Ectodermal cell (in vitro differentiated cells): ENCODE data around the gene IMPG2. TPM values are rescaled to one million over a fixed set of nuclear protein-coding genes. Genes with fewer than 3 reads are reported as not detected.

Experiments used
- H3K27ac ChIP-seq: 2 replicates; pipeline ENCODE4 v1.7.0; 2013; ENCODE audit warnings: mild to moderate bottlenecking, low read depth, low read length; ENCODE audit not compliant: insufficient read depth, poor library complexity, severe bottlenecking
- H3K27me3 ChIP-seq: 2 replicates; pipeline ENCODE4 v1.7.0; 2013; ENCODE audit warnings: mild to moderate bottlenecking, low read length; ENCODE audit not compliant: insufficient read depth, control insufficient read depth, poor library complexity, severe bottlenecking
- H3K36me3 ChIP-seq: one replicate; pipeline ENCODE4 v1.7.0; 2013; ENCODE audit warnings: low read length; ENCODE audit not compliant: control insufficient read depth, insufficient read depth
- H3K4me1 ChIP-seq: one replicate; pipeline ENCODE4 v1.7.0; 2013; ENCODE audit warnings: low read length; ENCODE audit not compliant: control insufficient read depth, insufficient read depth
- H3K4me3 ChIP-seq: 2 replicates; pipeline ENCODE4 v1.7.0; 2013; ENCODE audit warnings: low read depth, low read length, control low read depth; ENCODE audit not compliant: insufficient read depth
- H3K9me3 ChIP-seq: 2 replicates; pipeline ENCODE4 v1.7.0; 2013; ENCODE audit warnings: mild to moderate bottlenecking, low read length, moderate library complexity; ENCODE audit not compliant: control insufficient read depth
- WGBS, 2 experiments: methylation state at CpG; one replicate each; pipeline ENCODE4 v1.1.7; 2013; ENCODE audit warnings: missing lambda C conversion rate in 2 of 2; 5-methylcytosine and 5-hydroxymethylcytosine counted together
- polyA plus RNA-seq, 4 experiments: library from polyadenylated mRNA; stranded (reverse); fragments of 50-300 nt; gene quantifications; one replicate each; pipeline ENCODE4 v1.2.3, GENCODE V29; 2013

The IMPG2 gene
- polyA plus RNA-seq (2013, experiment 1 of 4): 0.22 TPM
- 0.27 TPM for polyA plus RNA-seq (2013, experiment 2 of 4)
- 0.21 TPM for polyA plus RNA-seq (2013, experiment 3 of 4)
- 0.20 TPM for polyA plus RNA-seq (2013, experiment 4 of 4)

DNA sequence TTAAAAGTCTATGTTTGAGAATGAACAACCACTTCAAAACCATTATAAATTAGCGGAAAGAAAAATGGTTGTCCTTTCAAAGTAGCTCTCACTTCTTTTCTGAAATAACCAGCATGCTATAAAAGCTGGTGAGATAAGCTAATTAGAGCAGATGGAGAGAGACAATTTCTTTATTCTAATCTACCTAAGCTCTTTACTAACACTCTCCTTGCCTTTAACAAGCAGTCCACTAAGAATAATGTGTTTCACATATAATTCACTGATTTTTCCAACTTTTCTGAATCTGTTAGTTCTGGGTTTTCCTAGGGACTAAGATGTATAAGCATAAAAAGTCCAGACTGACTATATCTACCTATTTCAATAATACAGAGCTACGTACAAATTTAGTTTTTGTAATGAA lies at the start of gene IMPG2:
Gene IMPG2, minus strand, starts transcription at position 101 of the 400 bp plus-strand sequence. CDS start 203 bp downstream, outside the sequence.
- Histone ChIP-seq H3K27ac (peak within 1 kb of the TSS; percentile 44), H3K36me3 (no peaks in the 10 kb centered on the region), H3K9me3 (no peaks in the 10 kb centered on the region), H3K4me1 (no peaks in the 10 kb centered on the region), H3K4me3 (no peak within 1 kb of the TSS), H3K27me3 (no peaks in the 10 kb centered on the region)
- WGBS, 2 experiments: 100% methylated on average over 2 of the region's 2 CpGs; no CpG with 5 or more reads in 1 of the 2 experiments

DNA sequence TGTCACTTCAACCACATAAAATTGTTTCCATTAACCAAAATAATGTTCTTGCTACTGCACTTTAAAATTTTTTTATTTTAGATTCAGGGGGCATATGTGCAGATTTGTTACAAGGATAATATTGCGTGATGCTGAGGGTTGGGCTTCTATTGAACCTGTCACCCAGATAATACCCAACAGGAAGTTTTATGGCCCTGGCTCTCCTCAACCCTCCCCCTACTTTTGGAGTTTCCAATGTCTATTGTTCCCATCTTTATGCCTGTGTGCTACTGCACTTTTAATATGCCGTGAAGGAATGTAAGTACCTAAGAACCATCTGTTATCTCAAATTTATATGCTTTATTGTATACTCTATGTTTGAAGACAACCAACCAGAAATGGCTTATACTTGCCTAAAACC lies 42.0 kb upstream of the IMPG2 start:
- H3K27me3 ChIP-seq: no peaks in the 10 kb centered on the region
- H3K36me3 ChIP-seq: no peaks in the 10 kb centered on the region
- H3K9me3 ChIP-seq: no peaks in the 10 kb centered on the region
- H3K4me1 ChIP-seq: no peaks in the 10 kb centered on the region
- no peak overlapping the region for H3K4me3 ChIP-seq
- no peak overlapping the region for H3K27ac ChIP-seq
- 91 to 95% methylated on average over 1 to 2 of the region's 2 CpGs for WGBS, 2 experiments

DNA sequence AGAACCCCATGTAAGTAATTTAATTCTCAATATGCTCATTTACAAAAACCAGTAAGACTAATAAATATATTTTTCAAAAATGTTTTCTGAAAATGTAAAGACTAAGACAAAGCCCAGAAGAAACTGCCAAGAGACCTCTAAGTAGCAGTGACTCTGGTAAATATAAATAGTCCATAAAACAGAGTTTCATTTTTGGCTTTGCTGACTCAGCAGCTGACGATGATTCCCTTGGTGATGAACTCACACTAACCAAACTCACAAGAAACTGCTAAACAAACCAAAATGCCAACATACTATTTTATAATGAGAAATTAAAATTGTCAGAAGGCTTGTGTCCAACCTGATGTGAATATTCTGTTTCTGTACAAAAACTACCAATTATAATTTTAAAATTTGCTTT lies 31.5 kb upstream of the IMPG2 start:
- Histone ChIP-seq H3K4me3 (no peak overlapping the region), H3K9me3 (no peaks in the 10 kb centered on the region), H3K27ac (no peak overlapping the region), H3K4me1 (no peaks in the 10 kb centered on the region), H3K36me3 (no peaks in the 10 kb centered on the region), H3K27me3 (no peaks in the 10 kb centered on the region)
- 83 to 86% methylated on average over 1 of the region's 1 CpG for WGBS, 2 experiments

DNA sequence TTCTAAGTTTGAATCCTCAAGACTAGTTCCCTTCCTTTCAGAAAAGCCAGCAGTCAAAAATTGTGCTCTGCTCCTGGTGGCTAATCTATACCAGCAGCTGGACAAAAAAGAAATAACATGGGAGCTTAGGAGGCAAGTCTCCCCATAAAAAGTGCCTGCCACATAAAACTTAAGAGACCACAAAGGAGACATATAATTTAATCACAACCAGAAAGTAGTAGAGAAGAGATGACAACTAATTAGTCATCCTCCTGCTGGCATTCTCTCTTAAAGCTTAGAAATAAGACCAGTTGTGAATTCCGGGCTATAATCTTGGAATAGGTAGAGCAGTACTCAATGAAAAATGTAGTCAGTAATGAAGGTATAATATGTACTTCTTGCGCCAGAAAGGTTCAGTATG lies 20.2 kb upstream of the IMPG2 start:
- Histone ChIP-seq H3K27me3 (no peaks in the 10 kb centered on the region), H3K9me3 (no peaks in the 10 kb centered on the region), H3K4me3 (no peak overlapping the region), H3K27ac (no peak overlapping the region), H3K36me3 (no peaks in the 10 kb centered on the region), H3K4me1 (no peaks in the 10 kb centered on the region)
- WGBS, 2 experiments: 92 to 100% methylated on average over 1 to 2 of the region's 2 CpGs

DNA sequence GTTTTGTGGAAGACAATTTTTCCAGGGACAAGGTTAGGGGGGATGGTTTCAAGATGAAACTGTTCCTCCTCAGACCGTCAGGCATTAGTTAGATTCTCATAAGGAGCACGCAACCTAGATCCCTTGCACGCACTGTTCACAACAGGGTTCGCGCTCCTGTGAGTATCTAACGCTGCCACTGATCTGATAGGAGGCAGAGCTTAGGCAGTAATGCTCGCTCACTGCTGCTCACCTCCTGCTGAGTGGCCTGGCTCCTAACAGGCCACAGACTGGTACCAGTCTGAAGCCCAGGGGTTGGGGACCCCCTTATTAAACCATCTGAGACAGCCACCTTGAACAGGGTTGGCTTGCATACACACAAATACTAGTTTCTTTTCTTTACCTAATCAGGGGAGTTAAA lies 13.5 kb upstream of the IMPG2 start:
- Histone ChIP-seq H3K4me1 (no peaks in the 10 kb centered on the region), H3K4me3 (no peak overlapping the region), H3K27ac (no peak overlapping the region), H3K36me3 (no peaks in the 10 kb centered on the region), H3K27me3 (no peaks in the 10 kb centered on the region), H3K9me3 (no peaks in the 10 kb centered on the region)
- 84 to 88% methylated on average over 7 of the region's 7 CpGs for WGBS, 2 experiments

DNA sequence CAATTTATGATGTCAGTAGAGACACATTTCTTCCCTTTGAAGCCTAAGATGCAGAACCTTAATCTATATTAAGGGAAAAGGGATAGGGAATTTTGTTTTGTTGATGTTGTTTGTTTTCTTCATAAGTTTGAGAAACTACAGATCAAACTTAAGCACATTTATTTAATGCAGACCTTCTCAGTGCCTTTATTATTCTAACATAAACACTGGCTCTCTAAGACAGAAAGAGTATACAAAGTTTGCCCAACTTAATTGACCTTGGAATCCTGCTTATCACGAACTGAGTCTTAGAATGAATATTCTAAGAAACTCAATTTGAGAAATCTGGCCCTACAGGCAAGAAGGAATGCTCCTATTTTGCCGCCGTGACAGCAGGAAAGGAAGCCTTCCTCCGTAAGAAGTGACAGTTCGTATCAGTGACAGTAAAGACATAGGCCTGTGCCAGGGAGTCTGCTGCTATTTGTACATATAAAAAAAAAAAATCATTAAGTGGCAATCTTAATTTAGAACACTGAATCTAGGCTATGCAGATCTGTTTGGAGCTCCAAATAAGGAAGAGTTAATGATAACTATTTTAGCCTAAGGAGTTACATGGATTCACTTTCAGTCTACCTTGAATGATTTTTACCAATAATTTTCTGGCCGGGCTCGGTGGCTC lies 8.8 kb upstream of the IMPG2 start:
- WGBS, 2 experiments: 94 to 95% methylated on average over 7 of the region's 7 CpGs
- no peaks in the 10 kb centered on the region for H3K36me3 ChIP-seq
- no peaks in the 10 kb centered on the region for H3K27me3 ChIP-seq
- no peak overlapping the region for H3K27ac ChIP-seq
- H3K9me3 ChIP-seq: no peaks in the 10 kb centered on the region
- H3K4me3 ChIP-seq: no peak overlapping the region
- H3K4me1 ChIP-seq: no peaks in the 10 kb centered on the region

DNA sequence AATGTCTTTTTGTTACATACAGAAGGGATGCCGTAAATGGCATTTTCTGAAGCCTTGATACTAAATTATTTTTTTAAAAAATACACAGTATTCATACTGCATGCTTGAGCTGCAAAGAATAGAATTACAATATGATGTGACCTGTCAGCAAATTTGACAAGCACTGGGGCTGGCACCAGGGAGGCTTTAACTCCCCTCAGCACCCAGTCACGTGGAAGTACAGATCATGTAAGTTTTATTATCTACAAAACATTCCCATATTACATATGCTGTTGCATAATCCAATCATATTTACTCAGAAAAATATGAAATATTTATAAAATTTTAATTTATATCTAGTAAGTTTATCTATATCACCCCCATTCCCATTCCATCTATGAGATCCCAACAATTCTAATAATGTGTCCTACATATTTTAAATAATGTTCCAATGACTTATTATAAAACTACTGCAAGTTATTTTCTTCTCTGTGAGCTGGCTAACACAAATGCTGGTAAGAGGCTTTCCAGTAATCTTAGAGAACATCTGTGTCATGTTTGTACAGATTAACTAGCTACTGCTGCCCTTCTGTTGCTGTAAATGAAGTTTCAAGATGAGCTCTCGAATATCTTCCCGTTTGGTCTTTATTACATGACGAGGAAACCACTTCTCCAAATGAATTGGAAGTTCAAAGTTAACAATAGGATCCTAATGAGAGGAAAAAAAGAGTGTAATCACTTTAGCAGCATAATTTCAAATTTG lies 5.2 kb upstream of the IMPG2 start:
- Histone ChIP-seq H3K4me3 (no peak overlapping the region), H3K9me3 (no peaks in the 10 kb centered on the region), H3K36me3 (no peaks in the 10 kb centered on the region), H3K27ac (no peak overlapping the region), H3K4me1 (no peaks in the 10 kb centered on the region), H3K27me3 (no peaks in the 10 kb centered on the region)
- 89 to 99% methylated on average over 4 to 5 of the region's 5 CpGs for WGBS, 2 experiments

DNA sequence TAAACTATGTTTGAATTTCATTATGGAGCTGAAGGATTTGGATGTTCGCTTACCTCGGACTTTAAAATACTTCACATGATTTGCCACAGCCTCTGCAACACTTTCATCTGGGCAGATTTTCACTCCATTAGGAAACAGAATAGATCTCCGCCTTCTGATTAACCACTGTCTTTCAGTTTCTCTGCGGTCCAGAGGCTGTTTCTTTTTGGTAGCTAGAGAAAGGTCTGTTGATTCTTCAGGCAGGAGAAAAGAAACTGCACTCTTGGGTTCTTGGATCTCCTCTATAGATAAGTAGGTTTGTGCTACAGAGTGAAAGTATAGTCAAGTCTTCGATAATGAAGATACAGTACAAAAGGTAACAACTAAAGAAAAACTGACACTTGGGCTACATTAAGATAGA lies 844 bp downstream of the IMPG2 start:
- 81 to 85% methylated on average over 4 to 5 of the region's 5 CpGs for WGBS, 2 experiments
- no peaks in the 10 kb centered on the region for H3K9me3 ChIP-seq
- no peak overlapping the region for H3K4me3 ChIP-seq
- H3K36me3 ChIP-seq: no peaks in the 10 kb centered on the region
- no peaks in the 10 kb centered on the region for H3K4me1 ChIP-seq
- no peaks in the 10 kb centered on the region for H3K27me3 ChIP-seq
- H3K27ac ChIP-seq: no peak overlapping the region

DNA sequence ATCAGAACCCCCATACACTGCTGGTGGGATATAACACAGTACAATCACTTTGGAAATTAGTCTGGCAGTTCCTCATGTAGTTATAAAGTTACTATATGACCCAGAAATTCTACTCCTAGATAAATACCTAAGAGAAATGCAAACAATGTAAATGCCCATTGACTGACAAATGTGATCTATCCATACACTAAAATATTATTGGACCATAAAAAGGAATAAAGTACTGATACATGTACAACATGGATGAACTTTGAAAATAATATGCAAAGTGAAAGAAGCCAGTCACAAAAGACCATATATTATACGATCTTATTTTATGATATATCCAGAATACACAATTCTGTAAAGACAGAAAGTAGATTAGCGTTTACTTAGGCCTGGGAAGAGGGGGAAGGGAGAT lies 7.8 kb downstream of the IMPG2 start:
- Histone ChIP-seq H3K27me3 (no peaks in the 10 kb centered on the region), H3K9me3 (no peaks in the 10 kb centered on the region), H3K4me3 (no peak overlapping the region), H3K4me1 (no peaks in the 10 kb centered on the region), H3K36me3 (no peaks in the 10 kb centered on the region), H3K27ac (no peak overlapping the region)
- WGBS, 2 experiments: 75 to 90% methylated on average over 1 to 2 of the region's 2 CpGs

DNA sequence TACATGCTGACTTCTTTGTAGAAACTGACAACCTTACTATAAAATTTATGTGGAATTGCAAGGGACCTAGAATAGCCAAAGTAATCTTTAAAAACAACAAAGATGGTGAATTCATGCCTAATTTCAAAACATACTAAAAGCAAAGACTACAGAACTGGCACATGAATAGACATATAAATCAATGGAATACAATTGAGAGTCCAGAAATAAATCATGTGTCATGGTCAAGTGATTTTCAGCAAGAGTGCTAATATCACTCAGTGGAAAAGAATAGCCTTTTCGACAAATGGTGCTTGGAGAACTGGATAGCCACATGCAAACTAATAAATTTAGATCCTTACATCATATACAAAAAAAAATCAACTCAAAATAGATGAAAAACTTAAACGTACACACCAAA lies 8.7 kb downstream of the IMPG2 start:
- Histone ChIP-seq H3K27ac (no peak overlapping the region), H3K27me3 (no peaks in the 10 kb centered on the region), H3K36me3 (no peaks in the 10 kb centered on the region), H3K9me3 (no peaks in the 10 kb centered on the region), H3K4me3 (no peak overlapping the region), H3K4me1 (no peaks in the 10 kb centered on the region)
- 95 to 100% methylated on average over 2 of the region's 2 CpGs for WGBS, 2 experiments
